ENCODE results near the gene CISTR.

The CISTR gene

DNA sequence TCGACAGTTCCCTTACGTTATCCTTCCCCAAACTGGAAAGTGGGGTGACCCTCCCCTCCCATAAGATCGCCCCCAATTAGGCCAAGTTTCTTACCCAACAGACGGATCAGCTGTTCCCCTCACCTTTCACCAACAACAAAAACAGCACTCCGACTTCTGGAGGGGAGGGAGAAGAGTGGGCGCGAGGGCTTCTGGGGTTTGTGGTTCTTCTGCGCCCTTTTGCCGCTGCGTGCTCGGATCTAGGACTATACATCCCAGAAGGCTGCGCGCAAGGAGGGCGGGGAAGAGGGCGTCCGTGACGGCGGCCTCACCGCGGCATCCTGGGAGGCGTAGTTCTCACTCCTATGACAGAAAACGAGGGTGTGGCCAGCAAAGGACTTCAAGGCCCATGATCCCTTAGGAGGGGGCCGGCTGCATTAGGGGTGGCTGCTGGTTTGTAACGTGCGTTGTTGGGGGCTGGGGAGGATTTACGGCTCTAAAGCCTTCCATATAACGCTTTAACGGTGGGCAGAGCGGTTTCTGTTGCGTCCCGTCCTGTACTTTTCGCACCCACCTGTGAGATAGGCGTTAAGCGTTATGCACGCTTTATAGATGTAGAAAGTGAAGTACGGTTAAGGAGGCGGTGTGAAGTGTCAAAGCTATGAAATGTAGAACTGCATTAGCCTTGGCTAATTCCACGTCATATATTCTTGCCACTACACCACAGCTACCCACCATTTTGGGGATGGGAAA is 24.3 kb downstream of the CISTR start, which contains the start of gene CALCOCO1:
Gene CALCOCO1, minus strand, starts transcription at position 143 of the 732 bp plus-strand sequence. CDS start 2,210 bp downstream, outside the sequence.
- in situ Hi-C loops (cut with HindIII; ENCODE audit: low pct_ligation_motif_present, low sequenced_read_pairs): no loop called here
- peak; percentile 98 for DNase-seq
- Histone ChIP-seq H3K27me3 (replicated peaks) (no peaks in the 10 kb centered on the region), H3K36me3 (replicated peaks) (peaks cover 15% of the 10 kb centered on the region), H3K4me3 (ENCODE audit: low read depth, low read length) (peak within 1 kb of the TSS; percentile 75), H3K27ac (peak within 1 kb of the TSS; percentile 47)
- TF ChIP-seq, protein P1, sequence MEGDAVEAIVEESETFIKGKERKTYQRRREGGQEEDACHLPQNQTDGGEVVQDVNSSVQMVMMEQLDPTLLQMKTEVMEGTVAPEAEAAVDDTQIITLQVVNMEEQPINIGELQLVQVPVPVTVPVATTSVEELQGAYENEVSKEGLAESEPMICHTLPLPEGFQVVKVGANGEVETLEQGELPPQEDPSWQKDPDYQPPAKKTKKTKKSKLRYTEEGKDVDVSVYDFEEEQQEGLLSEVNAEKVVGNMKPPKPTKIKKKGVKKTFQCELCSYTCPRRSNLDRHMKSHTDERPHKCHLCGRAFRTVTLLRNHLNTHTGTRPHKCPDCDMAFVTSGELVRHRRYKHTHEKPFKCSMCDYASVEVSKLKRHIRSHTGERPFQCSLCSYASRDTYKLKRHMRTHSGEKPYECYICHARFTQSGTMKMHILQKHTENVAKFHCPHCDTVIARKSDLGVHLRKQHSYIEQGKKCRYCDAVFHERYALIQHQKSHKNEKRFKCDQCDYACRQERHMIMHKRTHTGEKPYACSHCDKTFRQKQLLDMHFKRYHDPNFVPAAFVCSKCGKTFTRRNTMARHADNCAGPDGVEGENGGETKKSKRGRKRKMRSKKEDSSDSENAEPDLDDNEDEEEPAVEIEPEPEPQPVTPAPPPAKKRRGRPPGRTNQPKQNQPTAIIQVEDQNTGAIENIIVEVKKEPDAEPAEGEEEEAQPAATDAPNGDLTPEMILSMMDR (IDR thresholded peaks at IDR 0.05; ENCODE audit: low read depth, low read length, missing control alignments): no peak

DNA sequence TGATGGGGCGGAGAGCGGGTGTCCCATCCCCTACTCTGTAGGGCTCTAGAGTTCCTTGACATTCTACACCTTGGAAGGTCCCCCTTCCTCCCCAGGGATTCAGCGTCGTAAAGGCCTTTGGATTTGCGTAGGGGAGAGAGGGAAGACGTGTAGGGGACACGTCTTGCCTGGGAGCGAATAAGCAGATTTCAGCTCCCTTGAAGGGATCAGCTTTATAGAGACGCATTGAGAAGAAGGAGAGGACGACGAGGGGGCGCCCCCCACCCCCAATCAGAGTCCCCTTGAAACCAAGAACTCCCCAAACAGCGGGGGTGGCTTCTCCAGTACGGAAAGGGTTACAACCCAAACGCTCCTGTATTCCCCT is 24.9 kb downstream of the CISTR start:
- H3K27me3 ChIP-seq (replicated peaks): no peaks in the 10 kb centered on the region
- peak overlapping the region; percentile 47 for H3K27ac ChIP-seq
- TF ChIP-seq, protein P1 (IDR thresholded peaks at IDR 0.05; ENCODE audit: low read depth, low read length, missing control alignments): no peak
- H3K4me3 ChIP-seq (ENCODE audit: low read depth, low read length): peak overlapping the region; percentile 75
- H3K36me3 ChIP-seq (replicated peaks): peaks cover 20% of the 10 kb centered on the region
- in situ Hi-C loops (cut with HindIII; ENCODE audit: low pct_ligation_motif_present, low sequenced_read_pairs): no loop called here
- DNase-seq: no peak

DNA sequence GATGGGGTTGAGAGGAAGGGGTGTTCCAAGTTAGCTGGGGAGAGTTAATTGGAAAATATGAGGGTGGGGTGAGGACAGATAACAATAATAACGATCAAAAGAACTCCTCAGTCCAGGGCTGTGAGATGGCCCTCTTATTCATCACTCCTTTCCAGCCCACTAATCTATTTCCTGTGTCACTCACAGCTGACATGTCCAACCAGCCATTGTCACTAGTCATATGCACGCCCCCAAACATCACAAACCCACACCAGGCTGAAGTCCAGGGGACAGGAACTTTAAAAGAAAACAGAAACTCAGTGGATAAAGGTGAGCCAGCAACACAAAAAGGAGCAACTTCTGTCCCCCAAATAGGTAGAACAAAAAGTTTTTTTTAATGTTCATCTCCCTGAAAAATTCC is 25.4 kb downstream of the CISTR start:
- Histone ChIP-seq H3K27me3 (replicated peaks) (no peaks in the 10 kb centered on the region), H3K4me3 (ENCODE audit: low read depth, low read length) (peak overlapping the region; percentile 75), H3K36me3 (replicated peaks) (peaks cover 26% of the 10 kb centered on the region), H3K27ac (no peak overlapping the region)
- TF ChIP-seq, protein P1 (IDR thresholded peaks at IDR 0.05; ENCODE audit: low read depth, low read length, missing control alignments): no peak
- in situ Hi-C loops (cut with HindIII; ENCODE audit: low pct_ligation_motif_present, low sequenced_read_pairs): no loop called here
- DNase-seq: no peak

DNA sequence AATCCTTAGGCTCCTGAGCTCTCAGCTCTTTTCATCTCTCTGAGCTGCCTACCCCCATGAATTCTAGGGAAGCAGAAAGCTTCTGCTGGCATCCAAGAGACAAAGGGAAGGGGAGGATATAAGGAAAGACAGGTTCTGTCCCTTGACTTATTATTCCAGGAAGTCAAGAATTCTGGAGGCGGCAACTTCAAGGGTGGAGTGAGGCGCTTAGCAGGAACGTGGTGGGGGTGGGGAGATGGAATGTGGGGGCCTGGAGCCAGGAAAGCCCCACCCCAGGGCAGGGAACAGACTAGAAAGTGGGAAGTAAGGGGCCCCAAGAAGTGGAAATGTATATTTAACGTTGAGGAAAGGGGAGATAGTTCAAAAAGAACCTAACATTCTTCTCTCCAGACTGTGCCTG is 26.0 kb downstream of the CISTR start:
- DNase-seq: no peak
- Histone ChIP-seq H3K27ac (no peak overlapping the region), H3K27me3 (replicated peaks) (no peaks in the 10 kb centered on the region), H3K4me3 (ENCODE audit: low read depth, low read length) (peak overlapping the region; percentile 20), H3K36me3 (replicated peaks) (peaks cover 30% of the 10 kb centered on the region)
- TF ChIP-seq, protein P1 (IDR thresholded peaks at IDR 0.05; ENCODE audit: low read depth, low read length, missing control alignments): no peak
- in situ Hi-C loops (cut with HindIII; ENCODE audit: low pct_ligation_motif_present, low sequenced_read_pairs): no loop called here

DNA sequence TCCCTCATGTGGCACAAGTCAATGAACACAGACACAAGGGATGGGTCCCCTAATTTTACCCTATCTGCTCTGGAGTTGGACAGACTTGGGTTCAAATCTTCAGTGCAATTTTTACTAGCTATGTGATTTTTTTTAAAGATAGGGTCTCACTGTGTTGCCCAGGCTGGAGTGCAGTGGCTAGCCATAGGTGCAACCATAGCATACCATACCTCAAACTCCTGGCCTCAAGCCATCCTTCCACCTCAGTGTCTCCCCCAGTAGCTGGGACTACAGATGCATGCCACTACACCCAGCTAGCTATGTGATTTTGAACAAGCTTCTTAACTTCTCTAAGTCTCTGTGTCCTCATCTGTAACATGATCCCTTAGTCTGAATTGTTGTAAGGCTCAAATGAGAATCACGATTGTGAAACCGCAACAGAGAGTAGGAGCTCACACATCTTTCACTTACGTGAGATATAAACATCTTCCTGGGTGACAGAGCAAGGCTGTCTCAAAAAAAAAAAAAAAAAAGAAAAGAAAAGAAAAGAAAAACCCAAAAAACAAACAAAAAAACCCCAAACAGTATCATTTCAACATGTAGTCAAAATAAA is 29.2 kb downstream of the CISTR start:
- Histone ChIP-seq H3K27me3 (replicated peaks) (no peaks in the 10 kb centered on the region), H3K36me3 (replicated peaks) (peaks cover 34% of the 10 kb centered on the region), H3K4me3 (ENCODE audit: low read depth, low read length) (no peak overlapping the region), H3K27ac (no peak overlapping the region)
- DNase-seq: no peak
- in situ Hi-C loops (cut with HindIII; ENCODE audit: low pct_ligation_motif_present, low sequenced_read_pairs): no loop called here
- TF ChIP-seq, protein P1 (IDR thresholded peaks at IDR 0.05; ENCODE audit: low read depth, low read length, missing control alignments): no peak
